HG02970 (cell line): Measurements from ENCODE around the gene NATD1.
"Not testable (repeated sequence)": the region's sequence is repeated elsewhere in the genome, so short reads cannot be mapped to it uniquely, and the experiment has no call there.

Experiments
- ATAC-seq: cut with Tn5 transposase; IDR thresholded peaks from one replicate; pipeline ENCODE4 v1.9.1; 2021; ENCODE audit warnings: mild to moderate bottlenecking, moderate library complexity, moderate number of reproducible peaks; ENCODE audit not compliant: unreplicated experiment, low FRiP score

NATD1 gene

GRCh38 chr17:21198411-21198810, 54.8 kb downstream of the NATD1 start:
- no peak for ATAC-seq

GRCh38 chr17:21196126-21196525, 57.1 kb downstream of the NATD1 start:
- no peak for ATAC-seq

GRCh38 chr17:21194703-21195102, 58.5 kb downstream of the NATD1 start:
- no peak for ATAC-seq

GRCh38 chr17:21194226-21194625, 59.0 kb downstream of the NATD1 start:
- ATAC-seq = no peak

- no peak for ATAC-seq
These were observed 60.2 kb downstream of the NATD1 start for GRCh38 chr17:21193031-21193430.

GRCh38 chr17:21192414-21192813, 60.8 kb downstream of the NATD1 start:
- ATAC-seq = not testable (repeated sequence)

- no peak for ATAC-seq
These were observed 61.5 kb downstream of the NATD1 start for GRCh38 chr17:21191698-21192097.

- no peak for ATAC-seq
These were observed 63.1 kb downstream of the NATD1 start for GRCh38 chr17:21190078-21190477.

- ATAC-seq = no peak
These were observed 63.8 kb downstream of the NATD1 start for GRCh38 chr17:21189361-21189760.
